Adrenal gland (tissue), 5 donors: Measurements from ENCODE around the gene AGL.

Experiments used
- CTCF ChIP-seq, 6 experiments: fragments of 450-650 bp in 4 of 6; fragments of 200-600 bp in 2 of 6; sonication (generic) in 1 of 6; IDR thresholded peaks; 1 replicate in 5 of 6; 2 replicates in 1 of 6; pipeline versions ENCODE4 v1.5.1 to v1.8.0; 2016 to 2021; ENCODE audit warnings: antibody characterized with exemption in 6 of 6, mild to moderate bottlenecking in 2 of 6, moderate library complexity in 1 of 6
- POLR2A ChIP-seq, 2 donors: fragments of 450-650 bp; IDR thresholded peaks; one replicate each; pipeline ENCODE4 v1.6.1; 2017; ENCODE audit warnings: antibody characterized with exemption in 2 of 2, mild to moderate bottlenecking in 2 of 2, moderate library complexity in 1 of 2
- donor health status: DM: no; HTN: no; CAD: no.

GRCh38 chr1:99944192-99944591, 94.0 kb downstream of the AGL start:
- TF ChIP-seq CTCF (IDR thresholded peaks at IDR 0.05) (no peak), POLR2A (IDR thresholded peaks at IDR 0.05) (no peak)
